ENCODE results near the gene EDC3. TPM values are rescaled to one million over a fixed set of nuclear protein-coding genes. Genes with fewer than 3 reads are reported as not detected.

Gene EDC3
- total RNA-seq, 1 experiment from 2014 or later = 45.1 TPM

DNA sequence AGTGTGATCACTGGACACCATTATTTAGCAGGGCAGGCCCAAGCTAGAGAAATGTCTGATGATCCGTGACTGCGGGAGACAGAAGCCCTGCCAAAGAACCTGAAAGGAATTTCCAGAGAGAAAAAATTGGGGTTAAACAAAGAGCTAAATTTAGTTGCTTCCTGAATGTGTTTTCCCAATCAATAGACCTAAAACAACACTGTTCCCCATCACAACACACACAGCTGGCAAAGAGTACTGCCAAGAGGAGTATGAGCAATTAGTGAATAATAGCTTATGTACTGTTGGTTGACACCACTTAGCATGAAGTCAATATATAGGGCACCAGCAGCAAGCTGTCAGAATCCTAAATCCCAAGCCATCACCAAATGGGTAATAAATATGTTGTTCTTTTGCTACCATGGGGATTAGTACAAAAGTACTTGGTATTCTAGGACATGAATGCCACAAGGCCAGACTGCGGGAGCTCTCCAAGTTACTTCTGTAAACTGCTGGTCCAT is 44.5 kb downstream of the EDC3 start:
- Histone ChIP-seq H3K79me2 (ENCODE audit: insufficient read depth, low read length) (peaks cover 15% of the 10 kb centered on the region), H2AFZ (ENCODE audit: low read depth, low read length, poor library complexity, severe bottlenecking) (no peak overlapping the region), H3K9me2 (ENCODE audit: insufficient read depth) (no peaks in the 10 kb centered on the region), H3K4me1 (ENCODE audit: control insufficient read depth in 1 of 2, insufficient read depth in 2 of 2, low read length in 2 of 2) (peaks cover 13 to 22% of the 10 kb centered on the region in 2 experiments), H4K20me1 (ENCODE audit: insufficient read depth) (no peaks in the 10 kb centered on the region), H3K27ac (ENCODE audit: low read depth, low read length) (no peak overlapping the region), H3K27me3 (ENCODE audit: insufficient read depth, low read length) (no peaks in the 10 kb centered on the region), H3K9me3 (ENCODE audit: control insufficient read depth in 1 of 2, insufficient read depth in 1 of 2, low read depth in 1 of 2, low read length in 2 of 2) (no peaks in the 10 kb centered on the region), H3K36me3 (ENCODE audit: control insufficient read depth in 1 of 2, insufficient read depth in 2 of 2, low read length in 2 of 2) (peaks cover 3 to 5% of the 10 kb centered on the region in 2 experiments; a peak in 2 of 4 replicates), H3K4me2 (ENCODE audit: low read length) (no peak overlapping the region), H3K9ac (ENCODE audit: low read length) (no peak overlapping the region), H3K4me3 (replicated peaks in 1 of 2; ENCODE audit: low read depth in 1 of 2, low read length in 2 of 2) (no peak overlapping the region)
- intact Hi-C loops (cut with micrococcal nuclease) = no loop called here
- no peak for DNase-seq (ENCODE audit: low read depth, low spot score)
- ATAC-seq = no peak
- no TSS peak for BruUV-seq (replicated peaks)
- ChIA-PET RAD21 (ENCODE audit: low non-redundant PET in 1 of 2, low total read pairs in 2 of 2, uncharacterized antibody in 2 of 2, unreplicated experiment in 2 of 2) (no interaction called here), CTCF (interaction anchor here (1.0 kb wide), 1 partner anchor 30 kb away, joined by 3 read pairs; no protein-coding TSS in a partner anchor), POLR2A (no interaction called here)
- no peak for TF ChIP-seq EZH2 (IDR thresholded peaks at IDR 0.05)
- no peak for TF ChIP-seq YY1 (IDR thresholded peaks at IDR 0.05; ENCODE audit: extremely low read depth, insufficient replicate concordance, low read depth, low read length)
- TF ChIP-seq SIN3A (IDR thresholded peaks at IDR 0.05; ENCODE audit: low read depth) = no peak
- TF ChIP-seq, protein P1, sequence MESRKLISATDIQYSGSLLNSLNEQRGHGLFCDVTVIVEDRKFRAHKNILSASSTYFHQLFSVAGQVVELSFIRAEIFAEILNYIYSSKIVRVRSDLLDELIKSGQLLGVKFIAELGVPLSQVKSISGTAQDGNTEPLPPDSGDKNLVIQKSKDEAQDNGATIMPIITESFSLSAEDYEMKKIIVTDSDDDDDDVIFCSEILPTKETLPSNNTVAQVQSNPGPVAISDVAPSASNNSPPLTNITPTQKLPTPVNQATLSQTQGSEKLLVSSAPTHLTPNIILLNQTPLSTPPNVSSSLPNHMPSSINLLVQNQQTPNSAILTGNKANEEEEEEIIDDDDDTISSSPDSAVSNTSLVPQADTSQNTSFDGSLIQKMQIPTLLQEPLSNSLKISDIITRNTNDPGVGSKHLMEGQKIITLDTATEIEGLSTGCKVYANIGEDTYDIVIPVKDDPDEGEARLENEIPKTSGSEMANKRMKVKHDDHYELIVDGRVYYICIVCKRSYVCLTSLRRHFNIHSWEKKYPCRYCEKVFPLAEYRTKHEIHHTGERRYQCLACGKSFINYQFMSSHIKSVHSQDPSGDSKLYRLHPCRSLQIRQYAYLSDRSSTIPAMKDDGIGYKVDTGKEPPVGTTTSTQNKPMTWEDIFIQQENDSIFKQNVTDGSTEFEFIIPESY (IDR thresholded peaks at IDR 0.05; ENCODE audit: extremely low read depth, insufficient replicate concordance, low read length) = no peak
- no peak for TF ChIP-seq RAD21 (IDR thresholded peaks at IDR 0.05; ENCODE audit: low read depth)
